Liver (tissue), 9 donors: ENCODE results near the gene SMIM29. TPM values are rescaled to one million over a fixed set of nuclear protein-coding genes. Genes with fewer than 3 reads are reported as not detected.

Source experiments
- DNase-seq: peaks from one replicate; pipeline ENCODE4 v3.0.0-alpha.2; 2017; ENCODE audit warnings: low spot score
- H3K27ac ChIP-seq, 2 donors: one replicate each; pipeline ENCODE4 v1.7.0; 2013; ENCODE audit warnings: inconsistent platforms in 2 of 2, low read length in 2 of 2, control low read depth in 1 of 2, low read depth in 1 of 2, mild to moderate bottlenecking in 1 of 2
- H3K27me3 ChIP-seq, 4 donors: one replicate each; pipeline versions ENCODE4 v1.6.1 to v1.7.0; 2013; ENCODE audit warnings: low read length in 3 of 4, inconsistent platforms in 1 of 4, mild to moderate bottlenecking in 1 of 4, moderate library complexity in 1 of 4; ENCODE audit not compliant: control insufficient read depth in 4 of 4, insufficient read depth in 4 of 4
- H3K36me3 ChIP-seq, 4 donors: one replicate each; pipeline versions ENCODE4 v1.6.1 to v1.7.0; 2013; ENCODE audit warnings: low read length in 3 of 4, mild to moderate bottlenecking in 3 of 4, low read depth in 1 of 4, moderate library complexity in 1 of 4; ENCODE audit not compliant: control insufficient read depth in 4 of 4, insufficient read depth in 3 of 4
- H3K4me1 ChIP-seq, 4 donors: one replicate each; pipeline versions ENCODE4 v1.6.1 to v1.7.0; 2013; ENCODE audit warnings: low read length in 3 of 4, mild to moderate bottlenecking in 3 of 4, moderate library complexity in 1 of 4; ENCODE audit not compliant: control insufficient read depth in 4 of 4, insufficient read depth in 4 of 4
- H3K4me3 ChIP-seq, 3 donors: one replicate each; pipeline versions ENCODE4 v1.6.1 to v1.7.0; 2013; ENCODE audit warnings: low read length in 3 of 3, control low read depth in 1 of 3, low read depth in 1 of 3, mild to moderate bottlenecking in 1 of 3
- H3K9ac ChIP-seq, 2 donors: one replicate each; pipeline ENCODE4 v1.7.0; 2013; ENCODE audit warnings: low read length in 2 of 2, mild to moderate bottlenecking in 2 of 2, moderate library complexity in 2 of 2, control low read depth in 1 of 2, low read depth in 1 of 2
- H3K9me3 ChIP-seq, 4 donors: one replicate each; pipeline versions ENCODE4 v1.6.1 to v1.7.0; 2013; ENCODE audit warnings: low read length in 3 of 4; ENCODE audit not compliant: control insufficient read depth in 4 of 4
- EGR1 ChIP-seq, 2 donors: IDR thresholded peaks; 2 replicates each; pipeline ENCODE4 v1.6.1; 2016 to 2018; ENCODE audit warnings: antibody characterized with exemption in 2 of 2, low read depth in 2 of 2
- FOXA1 ChIP-seq: IDR thresholded peaks from 2 replicates; pipeline ENCODE4 v1.6.1; 2016; ENCODE audit warnings: antibody characterized with exemption
- FOXA2 ChIP-seq: IDR thresholded peaks from 2 replicates; pipeline ENCODE4 v1.6.1; 2016; ENCODE audit warnings: antibody characterized with exemption
- GABPA ChIP-seq, 2 donors: IDR thresholded peaks in 1 of 2; conservative IDR thresholded peaks in 1 of 2; 2 replicates each; pipeline ENCODE4 v1.6.1; 2016; ENCODE audit warnings: antibody characterized with exemption in 2 of 2, mild to moderate bottlenecking in 1 of 2, moderate library complexity in 1 of 2
- HNF4A ChIP-seq, 2 donors: conservative IDR thresholded peaks; 2 replicates each; pipeline ENCODE4 v1.6.1; 2016; ENCODE audit warnings: antibody characterized with exemption in 2 of 2, mild to moderate bottlenecking in 2 of 2
- HNF4G ChIP-seq: IDR thresholded peaks from 2 replicates; pipeline ENCODE4 v1.6.1; 2016; ENCODE audit warnings: antibody characterized with exemption
- NR2F2 ChIP-seq: IDR thresholded peaks from 2 replicates; pipeline ENCODE4 v1.6.1; 2016; ENCODE audit warnings: antibody characterized with exemption
- RAD21 ChIP-seq, 2 donors: IDR thresholded peaks; 2 replicates each; pipeline ENCODE4 v1.6.1; 2016; ENCODE audit warnings: antibody characterized with exemption in 2 of 2, mild to moderate bottlenecking in 2 of 2
- SP1 ChIP-seq: IDR thresholded peaks from 2 replicates; pipeline ENCODE4 v1.6.1; 2018; ENCODE audit warnings: antibody characterized with exemption, mild to moderate bottlenecking
- TAF1 ChIP-seq: conservative IDR thresholded peaks from 2 replicates; pipeline ENCODE4 v1.6.1; 2016; ENCODE audit warnings: antibody characterized with exemption, mild to moderate bottlenecking
- YY1 ChIP-seq: IDR thresholded peaks from 2 replicates; pipeline ENCODE4 v1.6.1; 2016; ENCODE audit warnings: antibody characterized with exemption, mild to moderate bottlenecking
- WGBS: extraction: QIAGEN DNeasy Blood & Tissue Kit; methylation state at CpG from one replicate; pipeline ENCODE4 v1.1.7; 2013; 5-methylcytosine and 5-hydroxymethylcytosine counted together
- polyA plus RNA-seq, 2 donors: library from polyadenylated mRNA; stranded (reverse) in 1 of 2; unstranded in 1 of 2; fragments of 200-250 nt in 1 of 2; fragments of >200 nt in 1 of 2; fragmentation: Nextera tagmentation in 1 of 2; extraction: Ambion mirVana in 1 of 2; gene quantifications; one replicate each; pipeline versions ENCODE4 v1.2.1 to v1.2.3, GENCODE V29; 2013 to 2015
- total RNA-seq, 2 donors: library from RNA; depleted of rRNA; stranded (reverse); fragments of >200 nt; gene quantifications; one replicate each; pipeline ENCODE4 v1.2.3, GENCODE V29; 2014
- TF ChIP-seq, protein P1 (sequence below): fragments of 150-350 bp; IDR thresholded peaks from 2 replicates; pipeline ENCODE4 v1.5.1; 2017; ENCODE audit warnings: improper control_type of control experiment, low read depth, low read length; ENCODE audit not compliant: missing input control
- TF ChIP-seq, protein P2 (sequence below): IDR thresholded peaks from 2 replicates; pipeline ENCODE4 v1.6.1; 2016; ENCODE audit warnings: antibody characterized with exemption, mild to moderate bottlenecking
- TF ChIP-seq, protein P3 (sequence below): IDR thresholded peaks from 2 replicates; pipeline ENCODE4 v1.6.1; 2016; ENCODE audit warnings: antibody characterized with exemption
- TF ChIP-seq, protein P4 (sequence below): IDR thresholded peaks from 2 replicates; pipeline ENCODE4 v1.6.1; 2016; ENCODE audit warnings: antibody characterized with exemption
- donor health status: healthy.
- donor health status: healthy.
- donor health status: healthy.
- donor health status: healthy.
- donor health status: healthy.

The SMIM29 gene
- total and polyA plus RNA-seq, 4 donors = 2.4 to 11.3 (median 6.7) TPM

DNA sequence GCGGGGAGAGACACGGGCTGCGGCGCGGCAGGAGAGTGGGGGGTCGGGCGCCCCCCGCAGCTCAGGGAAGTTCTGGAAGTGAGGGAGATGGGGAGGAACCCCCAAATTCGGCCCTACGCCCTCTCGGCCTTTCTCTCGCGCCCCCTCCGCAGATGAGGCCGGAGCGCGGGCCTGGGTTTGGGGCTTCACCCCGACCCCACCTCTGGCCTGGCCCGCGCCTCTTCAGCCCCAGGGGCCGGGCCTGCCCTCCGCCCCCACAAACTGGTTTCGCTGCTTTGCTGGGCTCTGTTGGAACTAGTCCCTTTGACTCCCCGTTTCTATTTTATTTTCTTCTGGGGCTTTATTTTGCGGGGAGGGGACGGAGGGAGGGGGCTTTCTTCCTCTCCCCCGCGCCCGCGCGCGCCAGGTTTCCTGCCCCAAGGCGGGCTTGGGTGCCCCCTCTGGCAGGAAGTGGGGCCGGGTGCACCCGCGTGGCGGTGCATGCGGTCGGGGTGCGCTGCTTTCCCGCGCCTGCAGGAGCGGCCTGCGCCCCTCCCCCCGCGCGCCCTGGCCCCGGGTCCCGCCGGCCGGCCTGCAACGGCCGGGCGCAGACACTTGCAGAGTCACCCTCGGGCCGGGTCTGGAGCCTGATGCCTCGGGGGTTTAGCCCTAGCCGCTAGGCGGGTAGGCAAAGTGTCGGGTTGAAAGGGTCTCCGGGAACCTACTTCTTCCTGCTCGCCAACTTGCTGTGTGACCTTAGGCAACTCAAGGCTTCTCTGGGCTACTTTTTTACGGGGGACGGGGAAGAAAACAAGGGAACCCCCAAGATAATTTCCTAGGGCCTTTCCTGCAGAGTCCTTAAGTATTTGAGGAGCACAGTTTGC lies 10.9 kb downstream of the SMIM29 start:
- H3K9me3 ChIP-seq = no peaks in the 10 kb centered on the region
- H3K4me3 ChIP-seq = peak overlapping the region in 2 of 3 donors; percentile 66 to 79
- H3K27ac ChIP-seq = peak overlapping the region; percentile 53 to 62
- peaks cover 0 to 17% (median 6%) of the 10 kb centered on the region in 4 donors for H3K36me3 ChIP-seq
- no peaks in the 10 kb centered on the region for H3K27me3 ChIP-seq
- H3K9ac ChIP-seq = peak overlapping the region in 1 of 2 donors; percentile 71
- H3K4me1 ChIP-seq = peaks cover 0 to 11% (median 7%) of the 10 kb centered on the region in 4 donors
- peak; percentile 65 for DNase-seq
- TF ChIP-seq, protein P1, sequence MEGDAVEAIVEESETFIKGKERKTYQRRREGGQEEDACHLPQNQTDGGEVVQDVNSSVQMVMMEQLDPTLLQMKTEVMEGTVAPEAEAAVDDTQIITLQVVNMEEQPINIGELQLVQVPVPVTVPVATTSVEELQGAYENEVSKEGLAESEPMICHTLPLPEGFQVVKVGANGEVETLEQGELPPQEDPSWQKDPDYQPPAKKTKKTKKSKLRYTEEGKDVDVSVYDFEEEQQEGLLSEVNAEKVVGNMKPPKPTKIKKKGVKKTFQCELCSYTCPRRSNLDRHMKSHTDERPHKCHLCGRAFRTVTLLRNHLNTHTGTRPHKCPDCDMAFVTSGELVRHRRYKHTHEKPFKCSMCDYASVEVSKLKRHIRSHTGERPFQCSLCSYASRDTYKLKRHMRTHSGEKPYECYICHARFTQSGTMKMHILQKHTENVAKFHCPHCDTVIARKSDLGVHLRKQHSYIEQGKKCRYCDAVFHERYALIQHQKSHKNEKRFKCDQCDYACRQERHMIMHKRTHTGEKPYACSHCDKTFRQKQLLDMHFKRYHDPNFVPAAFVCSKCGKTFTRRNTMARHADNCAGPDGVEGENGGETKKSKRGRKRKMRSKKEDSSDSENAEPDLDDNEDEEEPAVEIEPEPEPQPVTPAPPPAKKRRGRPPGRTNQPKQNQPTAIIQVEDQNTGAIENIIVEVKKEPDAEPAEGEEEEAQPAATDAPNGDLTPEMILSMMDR = peak; percentile 21
- TF ChIP-seq, protein P2, sequence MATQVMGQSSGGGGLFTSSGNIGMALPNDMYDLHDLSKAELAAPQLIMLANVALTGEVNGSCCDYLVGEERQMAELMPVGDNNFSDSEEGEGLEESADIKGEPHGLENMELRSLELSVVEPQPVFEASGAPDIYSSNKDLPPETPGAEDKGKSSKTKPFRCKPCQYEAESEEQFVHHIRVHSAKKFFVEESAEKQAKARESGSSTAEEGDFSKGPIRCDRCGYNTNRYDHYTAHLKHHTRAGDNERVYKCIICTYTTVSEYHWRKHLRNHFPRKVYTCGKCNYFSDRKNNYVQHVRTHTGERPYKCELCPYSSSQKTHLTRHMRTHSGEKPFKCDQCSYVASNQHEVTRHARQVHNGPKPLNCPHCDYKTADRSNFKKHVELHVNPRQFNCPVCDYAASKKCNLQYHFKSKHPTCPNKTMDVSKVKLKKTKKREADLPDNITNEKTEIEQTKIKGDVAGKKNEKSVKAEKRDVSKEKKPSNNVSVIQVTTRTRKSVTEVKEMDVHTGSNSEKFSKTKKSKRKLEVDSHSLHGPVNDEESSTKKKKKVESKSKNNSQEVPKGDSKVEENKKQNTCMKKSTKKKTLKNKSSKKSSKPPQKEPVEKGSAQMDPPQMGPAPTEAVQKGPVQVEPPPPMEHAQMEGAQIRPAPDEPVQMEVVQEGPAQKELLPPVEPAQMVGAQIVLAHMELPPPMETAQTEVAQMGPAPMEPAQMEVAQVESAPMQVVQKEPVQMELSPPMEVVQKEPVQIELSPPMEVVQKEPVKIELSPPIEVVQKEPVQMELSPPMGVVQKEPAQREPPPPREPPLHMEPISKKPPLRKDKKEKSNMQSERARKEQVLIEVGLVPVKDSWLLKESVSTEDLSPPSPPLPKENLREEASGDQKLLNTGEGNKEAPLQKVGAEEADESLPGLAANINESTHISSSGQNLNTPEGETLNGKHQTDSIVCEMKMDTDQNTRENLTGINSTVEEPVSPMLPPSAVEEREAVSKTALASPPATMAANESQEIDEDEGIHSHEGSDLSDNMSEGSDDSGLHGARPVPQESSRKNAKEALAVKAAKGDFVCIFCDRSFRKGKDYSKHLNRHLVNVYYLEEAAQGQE = no peak
- 11% methylated on average over 64 of the region's 64 CpGs for WGBS

DNA sequence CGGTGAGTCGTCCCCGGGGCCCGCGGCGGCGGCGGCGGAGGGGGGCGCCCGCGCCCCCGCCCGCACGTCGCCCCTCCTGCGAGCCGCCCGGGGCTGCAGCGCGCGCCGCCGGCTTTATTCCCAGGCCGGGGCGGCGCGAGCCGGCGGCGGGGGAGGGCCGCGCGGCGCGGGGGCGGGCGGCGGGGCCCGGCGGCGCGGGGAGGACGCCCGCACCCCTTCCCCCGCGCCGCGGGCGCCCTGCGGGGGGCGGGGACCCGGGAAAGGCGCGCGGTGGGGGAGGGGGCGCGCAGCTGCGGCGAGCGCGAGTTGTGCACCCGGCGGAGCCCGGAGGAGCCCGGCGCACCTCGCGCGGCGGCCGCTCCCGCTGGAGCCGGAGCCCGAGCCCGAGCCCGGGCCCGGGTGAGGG lies 11.5 kb downstream of the SMIM29 start:
- TF ChIP-seq NR2F2 (no peak), GABPA (IDR thresholded peaks at IDR 0.05 in 1 of 2, conservative IDR thresholded peaks at IDR 0.05 in 1 of 2) (no peak), TAF1 (no peak), FOXA1 (no peak), EGR1 (IDR thresholded peaks at IDR 0.05; ENCODE audit: low read depth in 2 of 2) (no peak), HNF4G (no peak), FOXA2 (no peak), RAD21 (IDR thresholded peaks at IDR 0.05) (no peak), YY1 (no peak), HNF4A (conservative IDR thresholded peaks at IDR 0.05) (no peak), SP1 (no peak)
- TF ChIP-seq, protein P3, sequence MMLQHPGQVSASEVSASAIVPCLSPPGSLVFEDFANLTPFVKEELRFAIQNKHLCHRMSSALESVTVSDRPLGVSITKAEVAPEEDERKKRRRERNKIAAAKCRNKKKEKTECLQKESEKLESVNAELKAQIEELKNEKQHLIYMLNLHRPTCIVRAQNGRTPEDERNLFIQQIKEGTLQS = no peak
- TF ChIP-seq, protein P4, sequence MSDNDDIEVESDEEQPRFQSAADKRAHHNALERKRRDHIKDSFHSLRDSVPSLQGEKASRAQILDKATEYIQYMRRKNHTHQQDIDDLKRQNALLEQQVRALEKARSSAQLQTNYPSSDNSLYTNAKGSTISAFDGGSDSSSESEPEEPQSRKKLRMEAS = no peak
- TF ChIP-seq, protein P2 = no peak
- no peaks in the 10 kb centered on the region for H3K27me3 ChIP-seq
- peak overlapping the region; percentile 95 to 98 for H3K27ac ChIP-seq
- peak overlapping the region in 1 of 2 donors; percentile 71 for H3K9ac ChIP-seq
- H3K4me1 ChIP-seq = peaks cover 0 to 11% (median 7%) of the 10 kb centered on the region in 4 donors
- peaks cover 0 to 14% (median 5%) of the 10 kb centered on the region in 4 donors for H3K36me3 ChIP-seq
- no peak for DNase-seq
- WGBS = under 1% methylated on average over 77 of the region's 78 CpGs
- H3K9me3 ChIP-seq = no peaks in the 10 kb centered on the region
- H3K4me3 ChIP-seq = peak overlapping the region in 2 of 3 donors; percentile 66 to 79
